GM19467 (cell line): ENCODE measurements around the gene ADGRB3.

Experiments used
- ATAC-seq: cut with Tn5 transposase; IDR thresholded peaks from one replicate; pipeline ENCODE4 v1.9.1; 2021; ENCODE audit warnings: mild to moderate bottlenecking, moderate library complexity; ENCODE audit not compliant: unreplicated experiment

ADGRB3 gene

GRCh38 chr6:68697394-68697793, 62.3 kb downstream of the ADGRB3 start:
- ATAC-seq, result no peak

DNA sequence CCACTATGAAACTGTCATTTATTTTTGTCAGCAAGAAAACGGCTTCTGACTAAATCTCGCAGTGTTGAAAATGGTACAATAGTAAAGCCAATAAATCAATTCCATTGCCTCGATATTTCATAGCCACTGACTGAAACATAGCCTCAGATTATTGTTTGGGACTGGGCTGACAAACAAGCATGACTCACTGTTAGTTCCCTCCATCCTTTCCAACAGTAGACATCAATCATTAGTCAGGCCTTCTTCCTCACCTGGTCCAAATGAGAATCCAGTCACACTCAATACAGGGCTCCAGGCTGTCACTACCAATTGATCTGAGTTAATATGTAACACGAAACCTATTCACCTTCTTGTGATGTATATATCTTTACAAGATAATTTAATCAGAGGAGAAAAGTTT, 66.1 kb downstream of the ADGRB3 start:
- ATAC-seq, result no peak

GRCh38 chr6:68704485-68704884, 69.4 kb downstream of the ADGRB3 start:
- ATAC-seq, result no peak

DNA sequence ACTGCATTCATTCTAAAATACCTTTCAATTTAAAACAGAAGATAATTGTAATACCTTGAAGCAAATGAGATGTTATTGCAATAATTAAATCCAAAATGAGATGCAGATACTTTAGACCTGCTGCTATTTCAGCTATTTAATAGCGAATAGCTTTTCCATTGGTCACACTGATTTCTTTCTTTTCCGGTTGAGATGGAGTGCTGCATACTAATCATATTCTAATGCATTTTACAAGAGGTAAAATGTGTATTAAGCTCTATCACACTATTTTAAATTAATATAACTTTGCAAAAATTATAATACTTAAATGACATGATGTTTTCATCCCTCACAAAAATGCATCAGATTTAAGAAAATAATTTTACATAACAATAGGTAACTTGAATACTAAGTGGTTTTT, 74.0 kb downstream of the ADGRB3 start:
- ATAC-seq, result no peak

- ATAC-seq, result no peak
Observed at GRCh38 chr6:68709882-68710281, 74.8 kb downstream of the ADGRB3 start.

- no peak for ATAC-seq
Observed at GRCh38 chr6:68710496-68710895, 75.4 kb downstream of the ADGRB3 start.

DNA sequence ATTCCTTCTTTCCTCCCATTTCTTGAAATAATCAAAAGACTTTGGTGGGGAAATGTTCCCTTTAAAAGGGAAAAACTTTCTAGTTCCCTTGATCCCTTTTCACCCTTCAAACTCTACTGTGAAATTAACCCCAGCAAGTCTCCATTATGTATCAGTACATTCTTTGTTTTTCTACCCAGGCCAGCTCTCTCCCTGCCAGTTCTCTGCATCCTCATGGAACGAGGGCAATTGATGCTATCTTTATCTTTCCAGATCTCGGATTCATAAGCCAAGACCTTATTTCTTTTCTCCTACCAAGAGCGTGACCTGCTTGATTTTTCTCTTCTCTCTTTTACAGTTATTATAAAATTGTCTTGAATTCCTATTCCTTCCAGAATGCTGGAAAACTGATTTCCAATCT, 75.8 kb downstream of the ADGRB3 start:
- no peak for ATAC-seq

- ATAC-seq, result no peak
Observed at GRCh38 chr6:68711386-68712000, 76.4 kb downstream of the ADGRB3 start.

GRCh38 chr6:68716620-68717019, 81.5 kb downstream of the ADGRB3 start:
- ATAC-seq, result no peak

- no peak for ATAC-seq
Observed at GRCh38 chr6:68718385-68719073, 83.4 kb downstream of the ADGRB3 start.

DNA sequence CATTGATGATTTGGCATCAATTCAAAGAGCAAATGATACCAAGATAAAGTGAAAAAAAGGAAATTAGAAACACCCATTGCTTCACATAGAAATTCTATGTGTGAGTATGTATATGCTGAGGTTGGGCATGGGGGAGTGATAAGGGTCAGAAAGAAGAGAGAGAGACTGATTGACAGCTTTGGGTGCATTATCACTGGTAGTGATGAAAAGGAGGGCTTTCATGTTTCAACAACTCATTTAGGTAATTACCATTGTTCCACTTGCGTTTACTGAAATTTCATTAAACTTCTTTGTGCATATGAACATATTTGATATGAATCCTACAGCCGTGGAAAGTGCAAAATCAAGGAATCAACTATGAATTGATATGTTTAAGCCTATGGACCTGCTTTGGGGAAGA, 84.7 kb downstream of the ADGRB3 start:
- ATAC-seq, result no peak

DNA sequence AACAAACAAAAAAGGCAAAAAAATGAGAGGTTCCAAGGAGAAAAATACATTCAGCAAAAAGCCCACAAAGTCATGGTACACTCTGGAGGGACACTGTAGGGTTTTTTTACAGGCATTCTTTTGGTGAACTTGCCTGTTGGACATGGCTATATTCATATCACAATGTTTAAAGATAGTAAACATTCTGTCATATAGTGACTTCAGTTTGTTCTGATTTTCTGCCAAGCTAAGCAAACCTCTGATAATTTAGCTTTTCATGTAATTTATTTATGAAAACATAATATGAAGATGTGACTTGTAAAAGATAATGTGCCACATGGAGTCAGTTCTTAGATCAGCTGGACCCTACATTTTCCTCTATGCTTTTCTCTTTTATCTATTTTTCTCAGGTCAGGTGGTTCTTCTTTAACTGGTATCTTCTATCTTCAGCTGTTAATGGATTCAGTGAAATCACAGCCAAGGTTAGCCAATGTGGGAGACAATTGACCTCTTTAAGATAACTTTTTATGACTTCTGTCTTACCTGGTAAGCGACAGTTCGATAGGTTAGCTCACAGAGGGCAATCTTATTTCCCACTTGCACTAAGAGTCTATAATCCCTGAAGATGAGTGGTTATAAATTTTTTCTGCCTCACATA, 87.9 kb downstream of the ADGRB3 start:
- no peak for ATAC-seq

- no peak for ATAC-seq
Observed at GRCh38 chr6:68724060-68724459, 89.0 kb downstream of the ADGRB3 start.

- no peak for ATAC-seq
Observed at GRCh38 chr6:68726337-68726736, 91.3 kb downstream of the ADGRB3 start.

- no peak for ATAC-seq
Observed at GRCh38 chr6:68726992-68727391, 91.9 kb downstream of the ADGRB3 start.

GRCh38 chr6:68727699-68728098, 92.6 kb downstream of the ADGRB3 start:
- no peak for ATAC-seq

- ATAC-seq, result no peak
Observed at GRCh38 chr6:68728159-68728979, 93.3 kb downstream of the ADGRB3 start.

DNA sequence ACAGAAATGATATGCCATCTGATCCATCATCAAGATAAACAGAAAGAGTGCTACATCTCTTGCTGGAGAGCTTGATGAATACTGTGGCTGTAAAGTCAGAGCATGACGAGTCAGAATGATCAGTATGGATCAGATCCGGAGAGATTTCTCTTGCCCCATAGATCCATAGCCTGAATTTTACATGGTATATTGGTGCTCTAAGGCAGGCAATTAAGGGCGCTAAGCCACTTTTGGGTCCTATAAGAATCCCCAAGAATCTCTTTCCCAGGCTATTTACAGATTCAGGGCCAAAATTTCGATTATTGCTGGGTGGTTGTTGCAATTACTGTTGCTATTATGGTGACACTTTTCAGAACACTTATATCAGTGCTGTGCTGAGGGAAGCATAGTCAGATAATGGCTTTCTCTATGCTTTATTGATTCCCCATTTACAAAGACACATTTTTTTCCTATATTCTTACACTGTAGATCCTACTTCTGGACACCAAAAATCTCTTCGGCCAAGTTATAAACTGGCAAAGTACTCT, 94.4 kb downstream of the ADGRB3 start:
- ATAC-seq, result no peak

DNA sequence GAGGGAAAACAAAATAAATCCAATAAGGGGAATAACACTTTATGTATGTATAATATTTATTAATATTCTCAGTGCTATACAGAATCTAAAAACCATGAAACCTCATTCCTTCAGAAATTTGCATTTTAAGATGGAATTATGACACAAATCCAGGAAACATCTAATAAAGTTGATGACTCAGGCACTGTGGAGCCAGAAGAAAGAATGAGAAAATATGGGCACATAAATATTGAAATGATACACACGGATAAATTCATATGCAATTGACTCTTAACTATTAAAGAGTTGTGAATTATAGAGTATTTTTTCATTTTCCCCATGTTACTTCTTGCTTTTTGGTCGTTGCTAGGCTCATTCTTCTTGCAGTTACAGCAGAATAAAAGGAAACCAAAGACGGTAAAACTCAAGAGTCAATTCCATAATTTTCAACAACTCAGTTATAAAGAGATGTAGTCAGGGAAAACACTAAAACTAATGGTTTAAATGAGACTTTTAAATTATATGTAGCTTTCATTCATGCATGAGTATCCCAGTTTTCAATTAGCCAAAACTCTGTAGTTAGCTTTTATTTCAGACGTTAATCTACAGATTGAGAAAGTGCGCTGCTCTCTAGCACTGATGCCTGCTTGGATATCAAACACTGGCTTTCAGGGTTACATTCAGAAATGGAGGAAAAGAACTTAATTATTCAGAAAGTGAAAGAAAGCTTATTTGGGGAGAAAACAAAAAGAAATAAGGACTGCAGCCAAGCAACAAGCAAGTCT, 95.4 kb downstream of the ADGRB3 start:
- no peak for ATAC-seq

GRCh38 chr6:68732423-68732822, 97.3 kb downstream of the ADGRB3 start:
- no peak for ATAC-seq

- no peak for ATAC-seq
Observed at GRCh38 chr6:68735866-68736265, 100.8 kb downstream of the ADGRB3 start.
